ENCODE data around the gene CCSER1. TPM values are rescaled to one million over a fixed set of nuclear protein-coding genes. Genes with fewer than 3 reads are reported as not detected.
"Not testable (repeated sequence)": the region's sequence is repeated elsewhere in the genome, so short reads cannot be mapped to it uniquely, and the experiment has no call there.

CCSER1 gene
- total RNA-seq, 1 donor, result 0.43 TPM

- DNase-seq (ENCODE audit: low read depth), result no peak
- no peak overlapping the region for H3K4me3 ChIP-seq (ENCODE audit: low read depth, low read length)
- TF ChIP-seq, protein P1, sequence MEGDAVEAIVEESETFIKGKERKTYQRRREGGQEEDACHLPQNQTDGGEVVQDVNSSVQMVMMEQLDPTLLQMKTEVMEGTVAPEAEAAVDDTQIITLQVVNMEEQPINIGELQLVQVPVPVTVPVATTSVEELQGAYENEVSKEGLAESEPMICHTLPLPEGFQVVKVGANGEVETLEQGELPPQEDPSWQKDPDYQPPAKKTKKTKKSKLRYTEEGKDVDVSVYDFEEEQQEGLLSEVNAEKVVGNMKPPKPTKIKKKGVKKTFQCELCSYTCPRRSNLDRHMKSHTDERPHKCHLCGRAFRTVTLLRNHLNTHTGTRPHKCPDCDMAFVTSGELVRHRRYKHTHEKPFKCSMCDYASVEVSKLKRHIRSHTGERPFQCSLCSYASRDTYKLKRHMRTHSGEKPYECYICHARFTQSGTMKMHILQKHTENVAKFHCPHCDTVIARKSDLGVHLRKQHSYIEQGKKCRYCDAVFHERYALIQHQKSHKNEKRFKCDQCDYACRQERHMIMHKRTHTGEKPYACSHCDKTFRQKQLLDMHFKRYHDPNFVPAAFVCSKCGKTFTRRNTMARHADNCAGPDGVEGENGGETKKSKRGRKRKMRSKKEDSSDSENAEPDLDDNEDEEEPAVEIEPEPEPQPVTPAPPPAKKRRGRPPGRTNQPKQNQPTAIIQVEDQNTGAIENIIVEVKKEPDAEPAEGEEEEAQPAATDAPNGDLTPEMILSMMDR (IDR thresholded peaks at IDR 0.05; ENCODE audit: insufficient read depth, low read depth, low read length), result no peak
These were observed 960.5 kb downstream of the CCSER1 start for GRCh38 chr4:91087743-91088142.

DNA sequence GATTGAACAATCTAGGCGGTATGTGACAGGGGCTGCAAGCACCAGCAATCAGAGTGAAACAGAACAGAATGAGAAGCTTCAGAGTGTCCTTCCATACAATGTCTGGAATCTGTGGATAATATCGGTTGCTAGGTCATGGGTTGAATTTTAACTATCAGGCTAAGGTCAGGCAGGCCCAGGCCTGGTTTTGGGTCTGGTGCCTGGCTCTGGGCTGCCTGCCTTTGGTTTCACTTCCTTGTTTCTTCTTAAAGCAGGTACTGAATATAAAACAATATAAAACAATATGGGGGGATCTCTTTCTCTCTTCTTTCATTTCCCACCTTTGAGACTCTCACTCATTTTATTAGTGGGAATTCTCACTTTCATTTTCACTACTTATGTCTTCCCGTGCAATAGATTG is 962.0 kb downstream of the CCSER1 start:
- TF ChIP-seq, protein P1 (IDR thresholded peaks at IDR 0.05; ENCODE audit: insufficient read depth, low read depth, low read length), result no peak
- no peak overlapping the region for H3K4me3 ChIP-seq (ENCODE audit: low read depth, low read length)
- no peak for DNase-seq (ENCODE audit: low read depth)

DNA sequence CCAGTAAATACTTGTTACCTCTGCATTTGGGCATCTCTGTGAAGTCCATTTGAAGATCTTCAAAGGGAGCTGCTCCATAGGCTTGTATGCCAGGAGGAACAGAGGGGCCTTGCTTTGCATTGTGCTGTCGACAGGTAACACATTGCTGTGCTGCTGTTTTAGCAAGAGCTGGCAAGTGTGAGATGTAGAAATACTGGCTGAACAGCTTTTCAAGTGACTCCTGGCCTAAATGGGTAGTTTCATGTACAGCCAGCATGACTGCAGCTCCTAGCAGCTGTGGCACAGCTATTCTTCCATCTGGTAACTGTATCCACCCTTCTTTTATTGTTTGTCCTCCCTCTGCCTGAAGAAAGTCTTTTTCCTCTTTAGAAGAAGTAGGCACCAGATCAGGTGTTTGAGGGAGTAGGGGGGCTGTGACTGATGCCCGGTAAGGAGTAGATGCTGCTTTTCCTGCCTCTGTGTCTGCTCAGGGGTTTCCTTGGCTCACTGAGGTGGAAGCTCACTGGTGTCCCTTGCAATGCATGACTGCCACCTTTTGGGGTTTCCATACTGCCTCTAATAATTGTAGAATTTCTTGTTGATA is 965.3 kb downstream of the CCSER1 start:
- H3K4me3 ChIP-seq (ENCODE audit: low read depth, low read length), result no peak overlapping the region
- no peak for DNase-seq (ENCODE audit: low read depth)
- TF ChIP-seq, protein P1 (IDR thresholded peaks at IDR 0.05; ENCODE audit: insufficient read depth, low read depth, low read length), result no peak

DNA sequence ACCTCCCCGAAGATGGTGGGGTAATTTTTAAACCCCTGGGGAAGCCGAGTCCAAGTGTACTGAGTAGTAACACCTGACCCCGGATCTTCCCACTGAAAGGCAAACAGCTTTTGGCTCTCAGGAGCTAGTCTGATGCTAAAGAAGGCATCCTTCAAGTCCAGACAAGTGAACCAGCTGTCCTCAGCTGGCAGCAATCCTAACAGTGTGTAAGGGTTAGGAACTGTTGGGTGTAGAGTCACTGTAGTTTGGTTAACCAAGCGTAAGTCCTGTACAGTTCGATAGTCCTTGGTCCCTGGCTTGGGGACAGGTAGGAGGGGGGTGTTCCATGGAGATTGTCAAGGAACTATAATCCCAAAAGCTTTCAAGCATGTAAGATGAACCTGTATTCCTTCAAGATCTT is 967.0 kb downstream of the CCSER1 start:
- not testable (repeated sequence) for H3K4me3 ChIP-seq (ENCODE audit: low read depth, low read length); DNase-seq (ENCODE audit: low read depth)

- no peak for DNase-seq (ENCODE audit: low read depth)
- TF ChIP-seq, protein P1 (IDR thresholded peaks at IDR 0.05; ENCODE audit: insufficient read depth, low read depth, low read length), result no peak
These were observed 972.5 kb downstream of the CCSER1 start for GRCh38 chr4:91099666-91100065.

DNA sequence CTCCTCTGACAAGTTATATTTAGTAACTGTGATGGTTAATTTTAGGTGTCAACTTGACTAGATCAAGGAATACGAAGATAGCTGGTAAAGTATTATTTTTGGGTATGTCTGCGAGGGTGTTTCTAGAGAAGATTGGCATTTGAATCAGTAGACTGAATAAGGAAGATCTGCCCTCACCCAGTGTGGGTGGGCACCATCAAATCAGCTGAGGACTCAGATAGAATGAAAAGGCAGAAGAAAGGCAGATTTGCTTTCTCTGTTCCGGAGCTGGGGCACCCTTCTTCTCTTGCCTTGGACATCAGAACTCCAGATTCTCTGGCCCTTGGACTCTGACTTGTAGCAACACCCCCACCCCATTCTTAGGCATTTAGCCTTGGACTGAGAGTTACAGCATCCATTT is 981.6 kb downstream of the CCSER1 start:
- H3K4me3 ChIP-seq (ENCODE audit: low read depth, low read length), result no peak overlapping the region
- TF ChIP-seq, protein P1 (IDR thresholded peaks at IDR 0.05; ENCODE audit: insufficient read depth, low read depth, low read length), result no peak
- DNase-seq (ENCODE audit: low read depth), result no peak

More at GRCh38 chr4:91099666-91100065, 972.5 kb downstream of the CCSER1 start:
- H3K4me3 ChIP-seq (ENCODE audit: low read depth, low read length), result no peak overlapping the region

GRCh38 chr4:91111556-91111955 is 984.4 kb downstream of the CCSER1 start:
- no peak for DNase-seq (ENCODE audit: low read depth)
- H3K4me3 ChIP-seq (ENCODE audit: low read depth, low read length), result no peak overlapping the region
- TF ChIP-seq, protein P1 (IDR thresholded peaks at IDR 0.05; ENCODE audit: insufficient read depth, low read depth, low read length), result no peak

All from fibroblast of villous mesenchyme (primary cell).